GM12891 (cell line): ENCODE results near the gene HCN1.
"Not testable (repeated sequence)": the region's sequence is repeated elsewhere in the genome, so short reads cannot be mapped to it uniquely, and the experiment has no call there.

Source experiments
- DNase-seq: peaks from one replicate; pipeline ENCODE4 v3.0.0; 2011; ENCODE audit warnings: low spot score; ENCODE audit not compliant: insufficient read length
- FAIRE-seq: peaks from 2 replicates; lab custom pipeline; 2011; peaks lifted over from hg19 to GRCh38; lab: Jason Lieb, UNC
- PAX5 ChIP-seq: IDR thresholded peaks from 2 replicates; pipeline ENCODE4 v1.6.1; 2011; ENCODE audit warnings: low read length, moderate library complexity, mild to moderate bottlenecking; ENCODE audit not compliant: insufficient read depth, severe bottlenecking
- POLR2A ChIP-seq: IDR thresholded peaks from 2 replicates; pipeline ENCODE4 v1.6.1; 2011; ENCODE audit warnings: low read depth, low read length, control low read depth
- POLR2AphosphoS5 ChIP-seq: IDR thresholded peaks from 2 replicates; pipeline ENCODE4 v1.6.1; 2011; ENCODE audit warnings: low read depth, low read length, control low read depth
- POU2F2 ChIP-seq: IDR thresholded peaks from 2 replicates; pipeline ENCODE4 v1.6.1; 2011; ENCODE audit warnings: low read depth, mild to moderate bottlenecking, control low read depth, low read length, moderate library complexity
- SPI1 ChIP-seq: IDR thresholded peaks from 2 replicates; pipeline ENCODE4 v1.6.1; 2011; ENCODE audit warnings: low read depth, low read length, control low read depth
- TAF1 ChIP-seq: IDR thresholded peaks from 2 replicates; pipeline ENCODE4 v1.6.1; 2011; ENCODE audit warnings: low read depth, low read length, control low read depth

Gene HCN1

DNA sequence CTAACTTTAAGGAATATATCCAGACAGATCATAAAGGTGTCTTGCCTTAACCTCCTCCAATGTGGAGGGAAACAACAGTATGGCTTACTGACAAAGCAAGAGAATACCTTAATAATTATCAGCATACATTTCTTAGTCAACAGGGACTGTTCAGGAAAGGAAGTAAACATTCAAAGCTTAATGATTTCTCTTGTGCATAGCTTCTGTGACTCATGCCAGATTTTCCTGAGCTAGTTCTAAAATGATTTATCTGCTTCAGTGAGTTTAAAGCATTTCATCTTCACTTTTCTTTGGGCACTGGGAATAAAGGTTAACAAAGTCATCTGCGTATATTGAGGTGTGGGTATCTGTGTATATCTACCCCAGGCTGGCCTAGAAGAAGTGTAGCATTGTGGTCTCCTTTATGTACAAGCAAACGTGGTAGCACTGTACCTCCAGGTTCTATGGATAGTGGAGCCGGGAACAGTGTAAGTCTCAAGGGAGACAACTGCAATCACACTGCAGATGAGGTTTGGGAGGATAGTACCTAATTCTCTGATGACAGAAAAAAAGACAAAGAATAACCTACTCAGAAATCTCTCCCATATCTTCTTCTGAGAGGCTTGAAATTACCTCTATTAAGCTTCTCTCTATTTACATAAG, 284.1 kb downstream of the HCN1 start:
- DNase-seq (no peak), FAIRE-seq (no peak)
- TF ChIP-seq POU2F2 (no peak), POLR2AphosphoS5 (no peak), SPI1 (no peak), POLR2A (no peak), PAX5 (no peak), TAF1 (no peak)

DNA sequence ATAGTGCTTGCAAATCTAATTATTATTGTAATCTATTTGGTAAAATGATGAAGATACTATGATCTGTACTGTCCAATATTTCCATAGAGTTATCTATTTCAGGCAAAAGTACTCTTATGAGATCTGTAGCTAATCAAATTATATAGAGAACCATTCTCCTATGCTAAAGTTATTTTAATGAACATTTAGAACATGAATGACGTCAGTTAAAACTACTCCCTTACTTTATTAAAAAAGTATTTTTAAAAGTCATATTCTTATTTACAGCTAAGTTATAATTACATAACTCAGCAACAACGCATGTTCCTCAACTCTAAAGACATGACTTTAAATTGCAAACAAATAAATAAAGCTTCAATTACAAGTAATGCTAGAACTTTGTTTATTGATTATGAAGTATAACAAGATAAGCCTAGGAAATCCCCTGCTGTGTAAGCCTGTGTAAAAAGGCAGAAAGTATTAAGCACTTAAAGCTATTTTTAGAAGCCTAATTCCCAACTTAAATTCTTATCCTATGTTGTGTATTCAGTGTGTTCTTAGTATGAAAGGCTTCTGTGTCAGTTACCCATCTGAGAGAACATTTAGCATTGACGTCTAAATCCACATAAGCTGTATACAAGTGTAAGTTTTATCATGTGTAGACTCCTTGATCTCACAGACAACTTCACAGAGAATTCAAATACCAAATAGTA, 285.7 kb downstream of the HCN1 start:
- FAIRE-seq (no peak), DNase-seq (no peak)
- TF ChIP-seq POLR2A (no peak), SPI1 (no peak), TAF1 (no peak), POLR2AphosphoS5 (no peak), POU2F2 (no peak), PAX5 (no peak)

DNA sequence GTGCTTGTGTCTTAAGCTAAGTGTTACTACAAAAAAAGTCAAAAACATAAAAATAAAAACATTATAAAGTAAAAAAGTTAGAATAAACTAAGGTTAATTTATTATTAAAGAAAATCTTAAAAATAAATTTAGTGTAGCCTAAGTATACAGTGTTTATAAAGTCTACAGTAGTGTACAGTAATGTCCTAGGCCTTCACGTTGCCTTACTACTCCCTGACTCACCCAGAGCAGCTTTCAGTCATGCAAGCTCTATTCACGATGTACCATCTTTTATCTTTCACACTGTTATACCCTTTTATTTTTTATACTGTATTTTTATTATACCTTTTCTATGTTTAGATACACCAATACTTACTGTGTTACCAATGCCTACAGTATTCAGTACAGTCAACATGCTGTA, 288.1 kb downstream of the HCN1 start:
- TF ChIP-seq POU2F2 (no peak), SPI1 (no peak), TAF1 (no peak), POLR2A (no peak), PAX5 (no peak), POLR2AphosphoS5 (no peak)
- DNase-seq (no peak), FAIRE-seq (no peak)

DNA sequence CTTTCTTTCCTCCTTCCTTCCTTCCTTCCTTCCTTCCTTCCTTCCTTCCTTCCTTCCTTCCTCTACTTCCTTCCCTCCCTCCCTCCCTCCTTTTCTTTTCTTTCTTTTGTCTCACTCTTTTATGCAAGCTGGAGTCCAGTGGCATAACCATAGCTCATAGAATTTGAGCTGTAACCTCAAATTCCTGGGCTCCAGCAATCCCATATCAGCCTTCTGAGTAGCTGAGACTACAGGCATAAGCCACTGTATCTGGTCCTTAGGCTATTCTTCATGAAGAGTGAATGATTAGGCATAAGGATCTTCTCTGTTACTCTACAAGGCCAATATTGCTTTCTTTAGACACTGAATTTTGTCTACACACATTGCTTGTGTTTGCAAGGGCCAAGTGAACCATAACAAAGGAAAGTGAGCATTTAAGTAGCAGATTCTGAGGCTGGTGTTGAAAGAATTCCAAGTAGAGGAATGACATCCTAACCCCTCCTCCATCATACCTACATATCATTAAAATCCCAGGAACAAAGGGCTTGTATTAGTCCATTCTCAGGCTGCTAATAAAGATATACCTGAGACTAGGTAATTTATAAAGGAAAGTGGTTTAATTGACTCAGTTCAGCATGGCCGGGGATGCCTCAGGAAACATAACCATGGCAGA, 293.2 kb downstream of the HCN1 start:
- no peak for TF ChIP-seq POU2F2
- no peak for TF ChIP-seq POLR2AphosphoS5
- no peak for TF ChIP-seq POLR2A
- TF ChIP-seq PAX5: no peak
- FAIRE-seq (no peak), DNase-seq (no peak)

DNA sequence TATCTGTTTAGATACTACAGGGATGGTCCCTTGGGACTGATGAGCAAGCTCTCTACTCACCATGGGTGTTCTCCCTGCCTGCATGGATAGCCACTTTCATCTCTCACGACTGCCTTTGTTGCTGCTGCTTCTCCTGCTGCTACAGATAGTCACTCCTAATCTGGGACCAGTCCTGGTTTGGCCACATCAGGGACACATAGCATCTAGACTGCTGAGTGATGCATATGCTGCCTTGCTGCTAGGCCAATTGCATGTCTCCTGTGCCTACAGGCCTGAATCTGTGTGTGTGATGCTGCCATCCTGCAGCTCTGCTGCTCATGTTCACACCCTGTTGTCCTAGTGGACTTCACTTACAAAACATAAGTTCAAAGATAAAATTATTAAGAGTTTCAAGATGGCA, 297.1 kb downstream of the HCN1 start:
- no peak for DNase-seq
- no peak for TF ChIP-seq POU2F2
- TF ChIP-seq TAF1: no peak
- no peak for TF ChIP-seq POLR2AphosphoS5
- FAIRE-seq: no peak

DNA sequence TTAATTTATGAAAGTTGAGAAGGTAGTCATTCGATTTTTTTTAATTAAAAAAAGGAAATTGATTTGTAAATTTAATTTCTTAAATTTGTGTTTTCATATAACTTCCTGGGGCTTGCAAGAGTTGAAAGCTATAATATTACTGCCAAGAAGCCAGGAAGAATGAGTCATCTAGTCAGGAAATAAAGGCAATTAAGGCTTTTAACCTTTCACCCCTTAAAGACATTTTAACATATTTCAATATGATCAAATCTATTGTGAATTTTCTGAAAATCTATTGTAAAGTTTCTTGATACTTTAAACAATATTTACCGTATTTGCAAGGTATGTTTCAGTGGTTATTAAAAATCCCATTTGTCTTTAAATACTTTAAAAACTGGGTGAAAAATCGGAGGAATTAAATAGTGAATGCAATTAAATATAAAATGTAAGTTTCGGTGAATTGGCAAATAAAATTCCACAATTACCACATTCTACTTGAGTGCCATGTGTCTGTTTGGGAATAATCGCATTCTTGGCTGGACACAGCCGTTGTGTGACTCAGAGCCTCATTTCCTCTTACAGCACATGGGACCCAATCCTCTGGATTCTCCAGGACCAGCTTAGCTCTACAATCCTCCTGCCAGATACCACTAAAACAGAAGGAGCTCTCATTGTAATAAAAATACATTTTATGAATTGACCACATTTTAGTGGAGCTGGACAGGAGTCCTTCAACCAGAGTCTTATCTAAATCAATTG, 310.7 kb downstream of the HCN1 start:
- no peak for FAIRE-seq
- no peak for TF ChIP-seq SPI1
- no peak for TF ChIP-seq PAX5
- TF ChIP-seq TAF1: no peak
- no peak for TF ChIP-seq POLR2A
- TF ChIP-seq POU2F2: no peak

DNA sequence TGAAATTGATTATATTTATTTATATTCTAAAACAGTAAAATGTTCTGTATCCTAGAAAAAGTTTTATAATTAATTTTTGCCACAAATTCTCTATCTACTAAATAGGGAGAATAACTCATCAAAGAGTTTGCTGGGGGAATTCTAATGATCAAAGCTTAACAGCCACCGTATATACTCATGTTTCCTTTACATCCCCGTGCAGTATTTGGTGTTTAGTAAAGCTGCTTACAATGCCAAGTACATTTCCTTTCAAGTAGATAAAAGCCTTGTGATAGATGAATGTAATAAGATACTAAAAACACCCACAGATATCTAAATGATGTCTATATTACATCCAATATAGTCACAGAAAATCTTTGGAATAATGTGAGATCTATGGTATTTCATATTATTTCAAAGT, 312.2 kb downstream of the HCN1 start:
- no peak for FAIRE-seq
- no peak for TF ChIP-seq POLR2AphosphoS5
- no peak for TF ChIP-seq PAX5
- TF ChIP-seq TAF1: no peak
- TF ChIP-seq SPI1: no peak
- TF ChIP-seq POU2F2: no peak
- DNase-seq: no peak

More for the DNA sequence above, 310.7 kb downstream of the HCN1 start:
- no peak for DNase-seq

DNA sequence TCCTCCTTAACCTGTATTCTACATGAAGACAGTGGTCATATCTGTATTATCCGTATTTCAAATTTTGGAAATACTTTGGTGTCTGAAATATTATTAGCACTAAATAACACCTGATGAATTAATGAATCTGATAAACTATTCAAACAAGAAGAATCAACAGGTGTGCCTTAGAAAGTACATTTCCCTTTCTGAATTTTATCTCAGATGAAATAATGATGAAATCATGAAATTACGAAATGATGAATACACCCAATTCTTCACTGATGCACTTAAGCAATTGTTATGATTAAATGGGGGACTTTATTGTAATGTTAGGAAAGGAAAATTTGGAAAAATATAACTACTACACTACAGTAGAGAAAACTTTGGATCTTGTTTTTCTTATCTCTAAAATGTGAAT, 313.6 kb downstream of the HCN1 start:
- DNase-seq (no peak), FAIRE-seq (no peak)
- no peak for TF ChIP-seq SPI1
- TF ChIP-seq POLR2AphosphoS5: no peak
- no peak for TF ChIP-seq TAF1

DNA sequence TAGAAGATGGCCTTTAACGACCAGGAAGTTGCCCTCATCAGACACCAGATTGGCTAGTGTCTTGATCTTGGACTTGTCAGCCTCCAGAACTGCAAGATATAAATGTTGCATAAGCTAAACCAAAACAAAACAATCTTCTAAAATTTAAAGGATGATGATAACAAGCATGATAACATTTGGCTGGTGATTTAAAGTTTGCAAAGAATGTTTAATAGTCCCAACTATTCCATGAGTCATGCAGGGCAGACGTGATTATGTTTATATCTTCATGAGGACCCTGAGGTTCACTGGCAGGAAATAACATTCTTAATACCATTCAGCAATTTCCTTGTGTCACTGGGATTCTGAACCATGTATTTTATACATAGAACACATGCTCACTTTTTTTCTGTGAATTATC, 319.8 kb downstream of the HCN1 start:
- TF ChIP-seq POLR2AphosphoS5: no peak
- TF ChIP-seq TAF1: no peak
- no peak for TF ChIP-seq POU2F2
- TF ChIP-seq POLR2A: no peak
- no peak for TF ChIP-seq PAX5
- no peak for TF ChIP-seq SPI1
- FAIRE-seq (no peak), DNase-seq (no peak)

DNA sequence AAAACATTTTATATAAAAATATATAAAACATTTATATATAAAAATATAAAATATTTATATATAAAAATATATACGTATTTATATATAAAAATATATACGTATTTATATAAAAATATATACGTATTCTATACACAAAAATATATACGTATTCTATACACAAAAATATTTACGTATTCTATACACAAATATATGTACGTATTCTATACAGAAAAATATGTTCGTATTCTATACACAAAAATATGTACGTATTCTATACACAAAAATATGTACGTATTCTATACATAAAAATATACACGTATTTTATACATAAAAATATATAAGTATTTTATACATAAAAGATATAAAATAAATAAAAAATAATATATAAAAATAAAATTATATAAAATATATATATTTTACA, 323.6 kb downstream of the HCN1 start:
- DNase-seq (no peak), FAIRE-seq (no peak)
- no peak for TF ChIP-seq POLR2A
- TF ChIP-seq TAF1: no peak
- no peak for TF ChIP-seq POLR2AphosphoS5
- no peak for TF ChIP-seq PAX5

DNA sequence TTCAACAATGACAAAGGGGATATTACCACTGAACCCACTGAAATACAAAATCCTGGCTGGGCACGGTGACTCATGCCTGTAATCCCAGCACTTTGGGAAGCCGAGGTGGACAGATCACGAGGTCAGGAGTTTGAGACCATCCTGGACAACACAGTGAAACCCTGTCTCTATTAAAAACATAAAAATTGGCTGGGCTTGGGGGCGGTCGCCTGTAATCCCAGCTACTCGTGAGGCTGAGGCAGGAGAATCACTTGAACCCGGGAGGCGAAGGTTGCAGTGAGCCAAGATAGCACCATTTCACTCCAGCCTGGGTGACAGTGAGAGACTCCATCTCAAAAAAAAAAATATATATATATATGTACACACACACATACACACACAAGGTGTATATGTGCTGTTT, 324.8 kb downstream of the HCN1 start:
- FAIRE-seq, DNase-seq: not testable (repeated sequence)
